Sigmoid colon (tissue), 7 donors: Measurements from ENCODE around the gene HIVEP2. TPM values are rescaled to one million over a fixed set of nuclear protein-coding genes. Genes with fewer than 3 reads are reported as not detected.

Experiments
- DNase-seq: peaks from one replicate; pipeline ENCODE4 v3.0.0-alpha.2; 2019
- H3K27ac ChIP-seq, 4 donors: fragments of 200-600 bp; sonication (generic); one replicate each; pipeline ENCODE4 v1.5.1; 2016 to 2019; ENCODE audit warnings: mild to moderate bottlenecking in 1 of 4
- H3K27me3 ChIP-seq, 3 donors: fragments of 200-600 bp; sonication (generic); one replicate each; pipeline ENCODE4 v1.5.1; 2019; ENCODE audit warnings: mild to moderate bottlenecking in 1 of 3
- H3K36me3 ChIP-seq, 4 donors: fragments of 200-600 bp; sonication (generic); one replicate each; pipeline ENCODE4 v1.5.1; 2016 to 2019
- H3K4me1 ChIP-seq, 4 donors: fragments of 200-600 bp; sonication (generic); one replicate each; pipeline ENCODE4 v1.5.1; 2017 to 2019
- H3K4me3 ChIP-seq, 4 donors: fragments of 200-600 bp; sonication (generic); one replicate each; pipeline ENCODE4 v1.5.1; 2017 to 2019; ENCODE audit warnings: mild to moderate bottlenecking in 2 of 4, moderate library complexity in 1 of 4
- H3K9me3 ChIP-seq, 4 donors: fragments of 200-600 bp in 3 of 4; sonication (generic) in 3 of 4; one replicate each; pipeline versions ENCODE4 v1.5.1 to v1.6.1; 2013 to 2019
- EP300 ChIP-seq, 4 donors: sonication (generic); formaldehyde crosslinking; IDR thresholded peaks; one replicate each; pipeline ENCODE4 v1.6.1; 2017; ENCODE audit warnings: antibody characterized with exemption in 4 of 4
- POLR2A ChIP-seq, 2 donors: fragments of 450-650 bp; IDR thresholded peaks; one replicate each; pipeline ENCODE4 v1.6.1; 2016; ENCODE audit warnings: antibody characterized with exemption in 2 of 2, mild to moderate bottlenecking in 2 of 2, moderate library complexity in 2 of 2
- POLR2AphosphoS5 ChIP-seq, 4 donors: sonication (generic); formaldehyde crosslinking; IDR thresholded peaks; one replicate each; pipeline ENCODE4 v1.6.1; 2017; ENCODE audit warnings: antibody characterized with exemption in 4 of 4
- WGBS, 2 donors: extraction: QIAGEN DNeasy Blood & Tissue Kit; methylation state at CpG; one replicate each; pipeline ENCODE4 v1.1.7; 2013; 5-methylcytosine and 5-hydroxymethylcytosine counted together
- intact Hi-C: fragments of 100-400 bp; cut with DNase I; formaldehyde crosslinking; loops from one replicate; pipeline ENCODE4 v1.15.1; 2023
- polyA plus RNA-seq, 3 donors: library from polyadenylated mRNA; stranded (reverse); fragments of 200-250 nt; gene quantifications; one replicate each; pipeline ENCODE4 v1.2.3, GENCODE V29; 2013
- total RNA-seq, 4 donors: library from RNA; depleted of rRNA; stranded (reverse); fragments of >200 nt; gene quantifications; one replicate each; pipeline ENCODE4 v1.1.0, GENCODE V29; 2016
- TF ChIP-seq, protein P1 (sequence below), 4 experiments: fragments of 450-650 bp in 3 of 4; fragments of 200-600 bp in 1 of 4; IDR thresholded peaks; one replicate each; pipeline ENCODE4 v1.5.1; 2016 to 2019; ENCODE audit warnings: antibody characterized with exemption in 4 of 4, mild to moderate bottlenecking in 3 of 4, moderate library complexity in 2 of 4
- donor health status: healthy with polysubstance abuse.
- donor health status: Bipolar disorder and iron deficiency.
- donor health status: healthy.

HIVEP2 gene
- total and polyA plus RNA-seq, 7 donors, result 1.8 to 21.7 (median 11.5) TPM

DNA sequence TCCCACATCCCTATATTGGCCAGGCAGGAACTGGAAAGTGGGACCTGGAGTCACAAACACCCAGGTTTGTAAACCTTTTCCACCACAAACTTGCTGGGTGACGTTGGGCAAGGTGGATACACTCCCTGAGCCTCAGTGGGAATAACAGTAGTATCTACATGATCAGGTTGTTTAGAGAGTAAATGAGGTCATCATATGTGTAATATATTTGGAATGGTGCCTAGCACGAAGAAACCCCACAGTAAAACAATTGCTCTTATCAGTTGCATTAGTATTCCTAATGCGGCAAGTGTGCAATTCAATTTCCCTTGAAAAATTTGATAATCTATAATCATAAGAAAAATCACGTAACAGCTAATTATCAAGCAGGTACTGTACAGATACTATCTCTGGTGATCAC is 51.9 kb downstream of the HIVEP2 start:
- intact Hi-C loops, result no loop called here
- H3K27me3 ChIP-seq, result no peaks in the 10 kb centered on the region
- no peaks in the 10 kb centered on the region for H3K9me3 ChIP-seq
- WGBS, 2 donors, result 61 to 81% methylated on average over 4 of the region's 4 CpGs
- no peak overlapping the region for H3K27ac ChIP-seq
- DNase-seq, result no peak
- no peak for TF ChIP-seq EP300 (IDR thresholded peaks at IDR 0.05)
- TF ChIP-seq POLR2AphosphoS5 (IDR thresholded peaks at IDR 0.05), result no peak
- TF ChIP-seq, protein P1, sequence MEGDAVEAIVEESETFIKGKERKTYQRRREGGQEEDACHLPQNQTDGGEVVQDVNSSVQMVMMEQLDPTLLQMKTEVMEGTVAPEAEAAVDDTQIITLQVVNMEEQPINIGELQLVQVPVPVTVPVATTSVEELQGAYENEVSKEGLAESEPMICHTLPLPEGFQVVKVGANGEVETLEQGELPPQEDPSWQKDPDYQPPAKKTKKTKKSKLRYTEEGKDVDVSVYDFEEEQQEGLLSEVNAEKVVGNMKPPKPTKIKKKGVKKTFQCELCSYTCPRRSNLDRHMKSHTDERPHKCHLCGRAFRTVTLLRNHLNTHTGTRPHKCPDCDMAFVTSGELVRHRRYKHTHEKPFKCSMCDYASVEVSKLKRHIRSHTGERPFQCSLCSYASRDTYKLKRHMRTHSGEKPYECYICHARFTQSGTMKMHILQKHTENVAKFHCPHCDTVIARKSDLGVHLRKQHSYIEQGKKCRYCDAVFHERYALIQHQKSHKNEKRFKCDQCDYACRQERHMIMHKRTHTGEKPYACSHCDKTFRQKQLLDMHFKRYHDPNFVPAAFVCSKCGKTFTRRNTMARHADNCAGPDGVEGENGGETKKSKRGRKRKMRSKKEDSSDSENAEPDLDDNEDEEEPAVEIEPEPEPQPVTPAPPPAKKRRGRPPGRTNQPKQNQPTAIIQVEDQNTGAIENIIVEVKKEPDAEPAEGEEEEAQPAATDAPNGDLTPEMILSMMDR (IDR thresholded peaks at IDR 0.05), result no peak
- no peak for TF ChIP-seq POLR2A (IDR thresholded peaks at IDR 0.05)
- H3K4me1 ChIP-seq, result peaks cover 0 to 7% (median 0%) of the 10 kb centered on the region in 4 donors
- no peaks in the 10 kb centered on the region for H3K36me3 ChIP-seq
- no peak overlapping the region for H3K4me3 ChIP-seq

DNA sequence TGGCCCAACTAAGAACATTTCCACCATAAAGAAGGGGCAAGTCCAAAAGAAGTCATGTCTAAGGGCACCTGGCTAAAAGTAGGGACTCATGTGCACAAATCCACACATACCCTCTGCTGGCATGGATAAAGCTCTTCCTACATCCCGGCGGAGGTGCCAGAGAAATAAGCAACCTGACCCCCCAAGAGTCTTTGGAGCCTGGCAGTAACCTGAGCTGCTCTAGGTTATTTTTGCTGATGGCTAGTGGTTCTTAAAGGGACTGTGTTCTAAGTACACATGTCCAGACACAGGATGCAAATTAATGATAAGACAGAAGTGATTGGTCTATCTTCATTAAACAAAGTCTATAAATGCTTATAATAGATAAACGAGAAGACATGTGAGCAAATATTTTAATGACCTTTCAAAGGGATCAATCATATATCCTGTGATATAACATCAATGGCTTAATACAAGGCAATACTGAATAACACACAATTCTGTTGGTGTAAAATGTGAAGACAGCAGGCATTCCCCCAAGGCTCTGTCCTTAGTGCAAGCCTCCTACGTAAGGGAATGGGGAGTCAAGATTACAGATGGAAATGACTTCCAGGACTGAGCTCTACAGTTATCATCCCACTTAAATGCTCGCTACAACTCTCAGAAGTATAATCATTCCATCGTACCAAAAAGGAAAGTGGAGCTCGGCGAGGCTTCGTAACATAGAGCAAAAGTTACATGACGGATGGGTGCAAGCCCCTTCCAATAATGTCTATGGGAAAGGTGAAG is 52.5 kb downstream of the HIVEP2 start:
- Histone ChIP-seq H3K27me3 (no peaks in the 10 kb centered on the region), H3K4me1 (peaks cover 0 to 7% (median 0%) of the 10 kb centered on the region in 4 donors), H3K27ac (no peak overlapping the region), H3K4me3 (no peak overlapping the region), H3K9me3 (no peaks in the 10 kb centered on the region), H3K36me3 (no peaks in the 10 kb centered on the region)
- WGBS, 2 donors, result 96 to 97% methylated on average over 10 of the region's 10 CpGs
- TF ChIP-seq, protein P1 (IDR thresholded peaks at IDR 0.05), result no peak
- TF ChIP-seq POLR2AphosphoS5 (IDR thresholded peaks at IDR 0.05) (no peak), EP300 (IDR thresholded peaks at IDR 0.05) (no peak), POLR2A (IDR thresholded peaks at IDR 0.05) (no peak)
- no peak for DNase-seq
- intact Hi-C loops, result no loop called here

DNA sequence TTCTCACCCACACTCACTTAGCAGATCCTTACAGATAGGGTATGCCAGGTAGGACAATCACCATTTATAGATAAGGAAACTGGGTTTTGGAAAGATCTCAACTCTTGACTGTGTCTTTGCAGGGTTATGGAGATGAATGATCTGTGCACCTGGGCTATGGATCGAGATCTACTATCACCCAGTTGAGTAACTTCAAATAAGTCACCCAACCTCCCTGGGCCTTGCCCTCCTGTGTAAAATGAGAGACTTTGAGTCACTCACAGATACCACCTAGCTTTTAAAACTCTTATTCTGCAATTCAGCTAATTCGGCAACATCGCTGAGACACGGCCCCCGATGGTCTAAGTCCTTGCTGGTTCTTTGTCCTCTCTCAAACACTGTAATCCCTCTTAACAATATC is 53.5 kb downstream of the HIVEP2 start:
- intact Hi-C loops, result no loop called here
- WGBS, 2 donors, result 94% methylated on average over 5 of the region's 5 CpGs

DNA sequence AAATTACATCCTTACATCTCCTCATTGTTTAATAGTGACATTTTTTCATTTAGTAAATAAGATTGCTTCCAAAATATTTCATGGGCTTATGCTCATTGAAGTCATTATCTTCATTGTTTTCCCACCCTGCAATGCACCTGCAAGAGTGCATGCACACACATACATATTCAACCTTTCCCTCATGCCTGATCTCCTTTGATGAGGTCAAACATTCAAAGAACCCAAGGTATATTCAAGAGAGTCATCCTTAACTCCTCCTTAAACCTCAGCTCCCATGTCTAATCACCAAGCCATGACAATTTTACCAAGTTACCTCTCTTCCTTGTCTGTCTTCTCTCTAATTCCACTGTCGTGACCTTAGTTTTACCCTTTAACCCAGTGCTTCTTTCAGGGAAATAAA is 56.5 kb downstream of the HIVEP2 start:
- H3K27ac ChIP-seq, result no peak overlapping the region
- intact Hi-C loops, result loop anchor here (5.0 kb wide), 2 partner anchors 39 to 59 kb away; partner anchors contain the start of gene HIVEP2
- 91 to 92% methylated on average over 1 of the region's 1 CpG for WGBS, 2 donors
- DNase-seq, result no peak
- H3K4me1 ChIP-seq, result peaks cover 0 to 31% (median 24%) of the 10 kb centered on the region in 4 donors
- H3K27me3 ChIP-seq, result no peaks in the 10 kb centered on the region
- TF ChIP-seq POLR2A (IDR thresholded peaks at IDR 0.05), result no peak
- TF ChIP-seq POLR2AphosphoS5 (IDR thresholded peaks at IDR 0.05), result no peak
- TF ChIP-seq, protein P1 (IDR thresholded peaks at IDR 0.05), result no peak
- no peak for TF ChIP-seq EP300 (IDR thresholded peaks at IDR 0.05)
- H3K9me3 ChIP-seq, result no peaks in the 10 kb centered on the region
- H3K36me3 ChIP-seq, result no peaks in the 10 kb centered on the region
- no peak overlapping the region for H3K4me3 ChIP-seq

More for the DNA sequence above, 53.5 kb downstream of the HIVEP2 start:
- Histone ChIP-seq H3K27ac (no peak overlapping the region), H3K36me3 (no peaks in the 10 kb centered on the region), H3K9me3 (no peaks in the 10 kb centered on the region), H3K4me3 (no peak overlapping the region), H3K27me3 (no peaks in the 10 kb centered on the region), H3K4me1 (peaks cover 0 to 13% (median 6%) of the 10 kb centered on the region in 4 donors)
- TF ChIP-seq POLR2AphosphoS5 (IDR thresholded peaks at IDR 0.05) (no peak), POLR2A (IDR thresholded peaks at IDR 0.05) (no peak), EP300 (IDR thresholded peaks at IDR 0.05) (no peak)
- TF ChIP-seq, protein P1 (IDR thresholded peaks at IDR 0.05), result no peak
- no peak for DNase-seq
